Measurements from ENCODE around the gene NECAB2. TPM values are rescaled to one million over a fixed set of nuclear protein-coding genes. Genes with fewer than 3 reads are reported as not detected.

The NECAB2 gene
- polyA plus RNA-seq, 1 donor from 2014 or later = 12.5 TPM

GRCh38 chr16:83945587-83945986, 22.5 kb upstream of the NECAB2 start:
- no peak for TF ChIP-seq SMC3 (conservative IDR thresholded peaks at IDR 0.05; ENCODE audit: poor library complexity)
- TF ChIP-seq MXI1 (conservative IDR thresholded peaks at IDR 0.05; ENCODE audit: poor library complexity, severe bottlenecking) = no peak
- no peak for TF ChIP-seq CTCF (IDR thresholded peaks at IDR 0.05; ENCODE audit: poor library complexity, severe bottlenecking)
- no peak for TF ChIP-seq TAF1 (IDR thresholded peaks at IDR 0.05; ENCODE audit: low read depth)
- TF ChIP-seq REST (IDR thresholded peaks at IDR 0.05; ENCODE audit: borderline replicate concordance) = no peak
- TF ChIP-seq RAD21 (conservative IDR thresholded peaks at IDR 0.05) = no peak
- TF ChIP-seq POLR2AphosphoS5 (IDR thresholded peaks at IDR 0.05) = no peak
- TF ChIP-seq EP300 (conservative IDR thresholded peaks at IDR 0.05; ENCODE audit: poor library complexity, severe bottlenecking) = no peak
- TF ChIP-seq EZH2 (IDR thresholded peaks at IDR 0.05; ENCODE audit: borderline replicate concordance, insufficient read depth, low read length, poor library complexity, severe bottlenecking) = no peak
- H3F3A ChIP-seq (ENCODE audit: insufficient read depth, low read length, poor library complexity, severe bottlenecking) = no peaks in the 10 kb centered on the region
- no peaks in the 10 kb centered on the region for H4K20me1 ChIP-seq (ENCODE audit: insufficient read depth)

GRCh38 chr16:83946154-83946780, 21.8 kb upstream of the NECAB2 start:
- no peak overlapping the region for H3K9ac ChIP-seq (ENCODE audit: low read length)
- H3K4me3 ChIP-seq (ENCODE audit: low read length) = no peak overlapping the region

More at GRCh38 chr16:83945587-83945986, 22.5 kb upstream of the NECAB2 start:
- Histone ChIP-seq H3K36me3 (ENCODE audit: insufficient read depth, low read length) (no peaks in the 10 kb centered on the region), H3K79me2 (replicated peaks; ENCODE audit: insufficient read depth, low read length) (no peaks in the 10 kb centered on the region), H2AFZ (ENCODE audit: low read depth, low read length) (no peak overlapping the region), H3K27ac (ENCODE audit: low read length) (no peak overlapping the region), H3K4me3 (ENCODE audit: low read length) (no peak overlapping the region), H3K27me3 (ENCODE audit: insufficient read depth, low read depth, low read length) (no peaks in the 10 kb centered on the region), H3K9ac (ENCODE audit: low read length) (no peak overlapping the region), H3K9me2 (ENCODE audit: insufficient read depth, low read length) (no peaks in the 10 kb centered on the region), H3K9me3 (ENCODE audit: low read length) (no peaks in the 10 kb centered on the region), H3K4me2 (ENCODE audit: low read length) (no peak overlapping the region)

More at GRCh38 chr16:83946154-83946780, 21.8 kb upstream of the NECAB2 start:
- Histone ChIP-seq H3K27ac (ENCODE audit: low read length) (no peak overlapping the region), H3F3A (ENCODE audit: insufficient read depth, low read length, poor library complexity, severe bottlenecking) (no peaks in the 10 kb centered on the region), H2AFZ (ENCODE audit: low read depth, low read length) (no peak overlapping the region), H4K20me1 (ENCODE audit: insufficient read depth) (no peaks in the 10 kb centered on the region), H3K79me2 (replicated peaks; ENCODE audit: insufficient read depth, low read length) (no peaks in the 10 kb centered on the region), H3K9me2 (ENCODE audit: insufficient read depth, low read length) (no peaks in the 10 kb centered on the region), H3K4me2 (ENCODE audit: low read length) (no peak overlapping the region), H3K9me3 (ENCODE audit: low read length) (no peaks in the 10 kb centered on the region), H3K27me3 (ENCODE audit: insufficient read depth, low read depth, low read length) (no peaks in the 10 kb centered on the region), H3K36me3 (ENCODE audit: insufficient read depth, low read length) (no peaks in the 10 kb centered on the region)
- TF ChIP-seq RAD21 (conservative IDR thresholded peaks at IDR 0.05) (no peak), EZH2 (IDR thresholded peaks at IDR 0.05; ENCODE audit: borderline replicate concordance, insufficient read depth, low read length, poor library complexity, severe bottlenecking) (no peak), CTCF (IDR thresholded peaks at IDR 0.05; ENCODE audit: poor library complexity, severe bottlenecking) (no peak)

Measured in neural cell (in vitro differentiated cells).